PFSK-1 (cell line): ENCODE data around the gene RUFY1.

Source experiments
- POLR2AphosphoS5 ChIP-seq: IDR thresholded peaks from 2 replicates; pipeline ENCODE4 v1.6.1; 2012; ENCODE audit warnings: low read depth, mild to moderate bottlenecking, control low read depth, low read length, moderate library complexity
- REST ChIP-seq, 2 experiments: IDR thresholded peaks; 2 replicates each; pipeline versions ENCODE4 v1.6.1 to v1.8.0; 2011 to 2012; ENCODE audit warnings: low read depth in 2 of 2, low read length in 2 of 2, control low read depth in 1 of 2, inconsistent platforms in 1 of 2, mild to moderate bottlenecking in 1 of 2, moderate library complexity in 1 of 2; ENCODE audit not compliant: insufficient read depth in 1 of 2
- SIN3A ChIP-seq: IDR thresholded peaks from 2 replicates; pipeline ENCODE4 v1.6.1; 2012; ENCODE audit warnings: mild to moderate bottlenecking, low read length, moderate library complexity, borderline replicate concordance; ENCODE audit not compliant: insufficient read depth

- no peak for TF ChIP-seq POLR2AphosphoS5
- no peak for TF ChIP-seq SIN3A
- TF ChIP-seq REST (IDR thresholded peaks at IDR 0.05; ENCODE audit: insufficient read depth in 1 of 2, low read depth in 2 of 2, low read length in 2 of 2), result no peak
Observed at GRCh38 chr5:179526978-179527377, 23.4 kb upstream of the RUFY1 start.
